Bronchus fibroblast of lung (primary cell): ENCODE measurements around the gene QSOX1. TPM values are rescaled to one million over a fixed set of nuclear protein-coding genes. Genes with fewer than 3 reads are reported as not detected.

Experiments used
- total RNA-seq: library from RNA; depleted of rRNA; stranded (reverse); fragments of >200 nt; gene quantifications from 2 replicates; pipeline ENCODE4 v1.2.3, GENCODE V29; 2015

Gene QSOX1, protein sequence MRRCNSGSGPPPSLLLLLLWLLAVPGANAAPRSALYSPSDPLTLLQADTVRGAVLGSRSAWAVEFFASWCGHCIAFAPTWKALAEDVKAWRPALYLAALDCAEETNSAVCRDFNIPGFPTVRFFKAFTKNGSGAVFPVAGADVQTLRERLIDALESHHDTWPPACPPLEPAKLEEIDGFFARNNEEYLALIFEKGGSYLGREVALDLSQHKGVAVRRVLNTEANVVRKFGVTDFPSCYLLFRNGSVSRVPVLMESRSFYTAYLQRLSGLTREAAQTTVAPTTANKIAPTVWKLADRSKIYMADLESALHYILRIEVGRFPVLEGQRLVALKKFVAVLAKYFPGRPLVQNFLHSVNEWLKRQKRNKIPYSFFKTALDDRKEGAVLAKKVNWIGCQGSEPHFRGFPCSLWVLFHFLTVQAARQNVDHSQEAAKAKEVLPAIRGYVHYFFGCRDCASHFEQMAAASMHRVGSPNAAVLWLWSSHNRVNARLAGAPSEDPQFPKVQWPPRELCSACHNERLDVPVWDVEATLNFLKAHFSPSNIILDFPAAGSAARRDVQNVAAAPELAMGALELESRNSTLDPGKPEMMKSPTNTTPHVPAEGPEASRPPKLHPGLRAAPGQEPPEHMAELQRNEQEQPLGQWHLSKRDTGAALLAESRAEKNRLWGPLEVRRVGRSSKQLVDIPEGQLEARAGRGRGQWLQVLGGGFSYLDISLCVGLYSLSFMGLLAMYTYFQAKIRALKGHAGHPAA
- total RNA-seq = 402 and 435 TPM in 2 replicates

GRCh38 chr1:180154325-180155181 lies at the start of gene QSOX1:
Gene QSOX1 (plus strand): TSS chr1:180154869. CDS start chr1:180154908, 39 bp downstream.

GRCh38 chr1:180229483-180230415 lies 75.1 kb downstream of the QSOX1 start, which contains the start of gene LHX4:
Gene LHX4 (plus strand): TSS chr1:180230264. CDS start chr1:180230530, 266 bp downstream.

Other genes with a start within 250 kb of the QSOX1 start
- gene CEP350, start 200.1 kb upstream of the QSOX1 start, total RNA-seq = 13.2 and 16.5 TPM in 2 replicates
- gene LHX4, start 75.4 kb downstream of the QSOX1 start, total RNA-seq = under 0.01 TPM in 1 of 2 replicates, not detected in the other